Stimulated activated CD4-positive, alpha-beta T cell treated with anti-CD3 and anti-CD28 coated beads, TNF-alpha, amount 100 ng/mL, for 4 hours (primary cell): ENCODE measurements around the gene ARPC1A.
"Not testable (repeated sequence)": the region's sequence is repeated elsewhere in the genome, so short reads cannot be mapped to it uniquely, and the experiment has no call there.

Source experiments
- DNase-seq, 3 experiments: peaks; one replicate each; pipeline ENCODE4 v3.0.0-alpha.2; 2020; ENCODE audit warnings: low read depth in 3 of 3

ARPC1A gene

DNA sequence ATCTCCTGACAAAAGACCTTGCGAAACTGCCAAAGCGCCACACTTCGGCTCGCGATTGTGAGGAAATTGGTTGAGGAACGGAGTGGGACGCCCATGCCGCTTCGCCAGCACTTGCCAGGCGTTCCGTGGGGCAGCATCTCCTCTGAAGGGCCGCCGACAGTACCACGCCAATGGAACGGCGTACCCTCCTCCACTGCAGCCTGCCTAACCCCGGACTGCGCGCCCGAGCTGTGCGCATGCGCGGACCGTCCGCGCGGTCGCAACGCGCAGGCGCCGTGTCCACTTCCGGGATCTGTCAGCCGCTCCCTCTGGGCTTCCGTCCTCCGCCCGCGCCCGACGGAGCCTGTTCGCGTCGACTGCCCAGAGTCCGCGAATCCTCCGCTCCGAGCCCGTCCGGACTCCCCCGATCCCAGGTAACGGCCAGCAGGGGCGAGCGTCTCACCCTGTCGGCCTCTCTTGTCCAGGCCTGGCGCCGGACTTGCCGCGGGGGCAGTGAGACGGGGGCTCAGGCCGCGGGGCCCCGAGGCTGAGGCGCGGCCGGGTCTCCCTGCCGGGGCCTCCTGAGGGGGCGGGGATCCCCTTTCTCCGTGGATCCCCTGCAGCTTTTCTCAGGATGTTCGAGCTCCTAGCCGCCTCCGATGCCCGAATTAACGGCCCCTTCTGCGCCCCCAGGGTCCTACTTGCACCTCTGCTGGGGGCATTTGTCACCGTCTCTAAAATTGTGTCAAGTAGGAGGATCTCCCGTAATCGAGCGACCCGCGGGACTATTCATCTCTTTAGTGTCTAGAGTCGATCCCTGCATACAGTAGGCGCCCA is at the start of gene ARPC1A:
TSS of gene ARPC1A (plus strand) at position 307 of the 816 bp plus-strand sequence. CDS start 7,456 bp downstream, outside the sequence.
- peak; percentile 83 to 85 (median 84) for DNase-seq

DNA sequence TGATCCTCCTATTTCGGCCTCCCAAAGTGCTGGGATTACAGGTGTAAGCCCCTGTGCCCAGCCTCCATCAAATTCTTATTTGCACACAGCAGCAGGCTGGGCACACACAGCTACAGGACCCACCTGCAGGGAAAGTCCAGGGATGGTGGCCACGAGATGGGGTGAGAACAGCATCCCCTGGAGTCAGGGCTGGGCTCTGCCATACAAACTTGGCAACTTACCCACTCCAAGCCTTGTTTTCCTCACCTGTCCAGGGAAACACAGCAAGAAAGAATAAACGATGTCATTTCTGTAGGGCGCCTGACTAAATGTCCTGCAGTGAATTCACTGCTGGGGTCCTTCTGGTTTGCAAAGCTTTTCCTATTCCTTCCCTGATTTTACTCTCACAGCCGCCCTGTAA is 47.5 kb upstream of the ARPC1A start:
- DNase-seq: no peak

DNA sequence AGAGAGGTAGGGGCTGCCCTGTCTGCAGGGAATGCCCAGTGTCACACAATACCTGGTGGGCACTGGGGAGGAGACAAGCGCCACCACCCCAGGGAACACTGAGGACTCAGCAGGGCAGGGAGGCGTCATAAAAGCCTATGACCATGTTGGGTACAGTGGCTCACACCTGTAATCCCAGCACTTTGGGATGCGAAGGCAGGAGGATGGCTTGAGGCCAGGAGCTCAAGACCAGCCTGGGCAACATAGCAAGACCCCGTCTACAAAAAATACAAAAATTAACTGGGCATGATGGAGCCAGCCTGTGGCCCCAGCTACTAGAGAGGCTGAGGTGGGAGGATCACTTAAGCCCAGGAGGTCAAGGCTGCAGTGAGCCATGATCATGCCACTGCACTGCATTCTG is 41.5 kb upstream of the ARPC1A start:
- not testable (repeated sequence) for DNase-seq

DNA sequence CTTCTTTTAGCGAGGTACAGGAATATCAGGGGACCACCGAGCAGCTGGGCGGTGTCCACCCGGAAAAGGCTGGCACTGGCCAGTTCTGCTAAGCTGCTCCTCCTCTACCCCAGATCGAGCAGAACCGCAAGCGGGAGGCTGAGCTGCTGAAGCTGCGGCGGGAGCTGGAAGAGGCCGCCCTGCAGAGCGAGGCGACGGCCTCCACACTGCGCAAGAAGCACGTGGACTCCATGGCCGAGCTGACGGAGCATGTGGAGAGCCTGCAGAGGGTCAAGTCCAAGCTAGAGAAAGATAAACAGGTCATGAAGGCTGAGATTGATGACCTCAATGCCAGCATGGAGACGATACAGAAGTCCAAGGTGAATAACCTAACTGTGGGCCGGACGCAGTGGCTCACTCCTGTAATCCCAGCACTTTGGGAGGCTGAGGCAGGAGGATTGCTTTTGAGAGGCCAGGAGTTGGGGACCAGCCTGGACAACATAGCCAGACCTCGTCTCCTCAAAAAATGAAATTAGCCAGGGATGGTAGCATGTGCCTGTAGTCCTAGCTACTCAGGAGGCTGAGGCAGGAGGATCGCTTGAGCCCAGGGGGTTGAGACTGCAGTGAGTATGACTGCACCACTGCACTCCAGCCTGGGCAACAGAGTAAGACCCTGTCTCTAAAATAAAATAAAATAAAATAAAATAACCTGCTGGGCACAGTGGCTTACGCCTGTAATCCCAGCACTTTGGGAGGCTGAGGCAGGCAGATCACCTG is 37.7 kb upstream of the ARPC1A start:
- DNase-seq: no peak

DNA sequence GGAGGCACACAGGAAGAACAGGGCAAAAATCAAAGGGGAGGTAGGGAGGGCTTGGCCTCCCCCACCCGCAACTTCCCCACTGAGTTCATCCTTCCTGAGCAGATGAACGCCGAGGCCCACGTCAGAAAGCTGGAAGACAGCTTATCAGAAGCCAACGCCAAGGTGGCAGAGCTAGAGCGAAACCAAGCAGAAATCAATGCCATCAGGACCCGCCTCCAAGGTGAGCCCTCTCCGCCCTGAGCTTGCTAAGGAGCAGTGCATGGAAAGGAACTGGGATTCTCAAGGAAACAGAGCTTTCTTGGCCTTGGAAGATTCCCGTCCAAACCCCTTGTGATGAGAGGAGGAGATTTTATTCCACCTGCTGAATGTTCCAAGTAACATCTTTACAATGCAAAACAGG is 36.5 kb upstream of the ARPC1A start:
- DNase-seq: no peak

DNA sequence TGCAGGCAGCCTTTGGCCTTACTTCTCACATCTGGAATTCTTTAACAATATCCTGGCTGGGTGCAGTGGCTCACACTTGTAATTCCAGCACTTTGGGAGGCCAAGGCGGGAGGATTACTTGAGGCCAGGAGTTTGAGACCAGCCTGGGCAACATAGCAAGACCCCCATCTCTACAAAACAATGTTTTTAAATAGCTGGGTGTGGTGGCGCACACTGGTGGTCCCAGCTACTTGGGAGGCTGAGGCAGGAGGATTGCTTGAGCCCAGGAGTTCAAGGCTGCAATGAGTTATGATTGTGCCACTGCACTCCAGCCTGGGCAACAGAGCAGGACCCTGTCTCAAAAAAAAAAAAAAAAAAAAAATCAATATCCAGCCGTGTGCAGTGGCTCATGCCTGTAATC is 35.5 kb upstream of the ARPC1A start:
- DNase-seq: not testable (repeated sequence)

DNA sequence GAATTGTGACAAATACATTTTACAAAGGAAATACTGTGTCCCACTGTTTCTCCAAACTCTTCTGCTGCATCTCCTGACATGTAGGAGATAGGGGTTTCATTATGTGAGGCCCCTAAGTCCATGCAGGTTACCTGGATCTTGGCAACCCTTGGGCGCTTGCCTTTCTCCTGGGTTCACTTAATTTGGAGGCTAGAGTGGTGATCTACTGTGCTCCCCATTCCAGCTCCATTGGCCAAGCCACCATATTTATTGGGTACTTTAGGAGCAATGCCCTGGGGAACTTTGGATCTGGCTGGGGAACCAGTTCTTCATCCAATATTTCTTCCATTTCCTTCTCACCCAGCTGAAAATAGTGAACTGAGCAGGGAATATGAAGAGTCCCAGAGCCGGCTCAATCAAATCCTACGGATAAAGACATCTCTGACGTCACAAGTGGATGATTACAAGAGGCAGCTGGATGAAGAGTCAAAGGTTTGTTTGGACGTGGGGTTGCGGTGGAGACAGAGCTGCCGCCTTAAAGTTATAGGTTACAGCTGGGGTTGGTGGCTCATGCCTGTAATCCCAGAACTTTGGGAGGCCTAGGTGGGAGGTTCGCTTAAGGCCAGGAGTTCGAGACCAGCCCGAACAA is 34.6 kb upstream of the ARPC1A start:
- no peak for DNase-seq

DNA sequence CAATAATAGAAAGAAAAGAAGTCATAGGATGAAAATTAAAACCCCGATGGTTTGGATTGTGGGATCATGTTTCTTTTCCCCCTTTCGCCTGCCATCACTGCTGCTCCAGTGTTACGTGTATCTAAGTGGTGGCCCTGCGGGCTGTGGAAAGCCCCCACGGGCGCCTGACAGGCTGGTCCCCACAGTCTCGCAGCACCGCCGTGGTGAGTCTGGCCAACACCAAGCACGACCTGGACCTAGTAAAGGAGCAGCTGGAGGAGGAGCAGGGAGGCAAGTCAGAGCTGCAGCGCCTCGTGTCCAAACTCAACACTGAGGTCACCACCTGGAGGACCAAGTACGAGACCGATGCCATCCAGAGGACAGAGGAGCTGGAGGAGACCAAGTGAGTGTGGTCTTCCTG is 33.6 kb upstream of the ARPC1A start:
- no peak for DNase-seq

DNA sequence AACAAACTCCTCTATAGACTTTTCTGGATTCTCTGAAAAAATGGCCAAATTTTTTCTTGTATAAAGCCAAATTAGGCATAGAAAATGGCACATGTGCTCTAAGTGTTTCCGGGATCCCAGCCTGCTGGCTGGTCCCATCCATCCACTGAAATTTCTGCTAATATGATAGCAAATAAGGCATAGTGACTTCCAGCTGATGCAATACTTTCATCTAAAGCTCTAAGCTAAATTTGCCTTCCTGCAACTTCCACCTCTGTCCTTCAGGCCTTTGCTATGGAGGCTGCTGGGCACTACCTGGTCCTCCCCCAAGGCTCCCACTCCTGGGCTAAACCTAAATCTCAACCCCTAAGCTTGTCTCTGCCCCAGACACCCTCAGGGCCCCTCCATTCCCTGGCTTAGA is 32.5 kb upstream of the ARPC1A start:
- no peak for DNase-seq

DNA sequence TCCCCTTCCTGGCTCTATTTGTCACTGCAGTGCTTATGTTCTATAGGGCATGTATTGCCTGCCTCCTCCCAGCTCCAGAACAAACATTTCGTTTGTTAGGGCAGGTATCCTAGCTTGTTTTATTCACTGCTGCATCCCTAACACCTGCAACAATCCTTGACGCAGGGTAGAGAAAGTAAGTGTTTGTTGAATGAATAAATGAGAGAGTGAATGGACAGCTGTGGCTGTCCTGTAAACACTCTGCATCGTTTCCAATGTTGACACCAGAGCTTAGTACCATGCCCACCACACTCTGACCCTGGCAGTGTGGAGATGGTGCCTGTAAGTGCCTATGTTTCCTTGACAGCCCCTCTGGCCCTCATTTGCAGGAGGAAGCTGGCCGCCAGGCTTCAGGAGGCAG is 32.0 kb upstream of the ARPC1A start:
- no peak for DNase-seq

DNA sequence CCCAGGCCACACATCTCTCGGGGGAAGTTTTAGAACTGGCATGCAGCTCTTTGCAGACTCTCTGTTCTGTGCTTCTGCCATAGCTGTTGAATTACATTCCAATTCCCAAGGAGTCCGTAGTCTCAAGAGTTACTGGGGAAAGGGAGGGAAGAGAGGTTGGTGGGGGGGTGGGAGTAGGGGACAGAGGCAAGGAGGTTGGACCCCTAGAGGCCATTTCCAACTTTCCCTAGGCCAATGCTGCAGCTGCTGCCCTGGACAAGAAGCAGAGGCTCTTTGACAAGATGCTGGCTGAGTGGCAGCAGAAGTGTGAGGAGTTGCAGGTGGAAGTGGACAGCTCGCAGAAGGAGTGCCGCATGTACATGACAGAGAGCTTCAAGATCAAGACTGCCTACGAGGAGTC is 29.2 kb upstream of the ARPC1A start:
- DNase-seq: no peak

DNA sequence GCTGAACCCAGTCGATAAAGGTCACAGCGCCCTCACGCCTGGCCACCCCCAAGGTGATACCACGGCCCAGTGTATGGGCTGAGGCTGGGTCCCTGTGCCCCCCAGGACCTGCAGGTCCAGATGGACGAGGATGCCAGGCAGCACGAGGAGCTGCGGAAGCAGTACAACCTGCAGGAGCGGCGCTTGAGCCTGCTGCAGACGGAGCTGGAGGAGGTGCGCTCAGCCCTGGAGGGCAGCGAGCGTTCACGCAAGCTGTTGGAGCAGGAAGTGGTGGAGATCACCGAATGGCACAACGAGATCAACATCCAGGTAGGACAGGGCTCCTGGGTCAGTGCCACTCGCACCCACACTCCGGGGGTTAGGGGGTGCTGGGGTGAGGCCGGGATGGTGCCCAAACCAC is 24.2 kb upstream of the ARPC1A start:
- no peak for DNase-seq

DNA sequence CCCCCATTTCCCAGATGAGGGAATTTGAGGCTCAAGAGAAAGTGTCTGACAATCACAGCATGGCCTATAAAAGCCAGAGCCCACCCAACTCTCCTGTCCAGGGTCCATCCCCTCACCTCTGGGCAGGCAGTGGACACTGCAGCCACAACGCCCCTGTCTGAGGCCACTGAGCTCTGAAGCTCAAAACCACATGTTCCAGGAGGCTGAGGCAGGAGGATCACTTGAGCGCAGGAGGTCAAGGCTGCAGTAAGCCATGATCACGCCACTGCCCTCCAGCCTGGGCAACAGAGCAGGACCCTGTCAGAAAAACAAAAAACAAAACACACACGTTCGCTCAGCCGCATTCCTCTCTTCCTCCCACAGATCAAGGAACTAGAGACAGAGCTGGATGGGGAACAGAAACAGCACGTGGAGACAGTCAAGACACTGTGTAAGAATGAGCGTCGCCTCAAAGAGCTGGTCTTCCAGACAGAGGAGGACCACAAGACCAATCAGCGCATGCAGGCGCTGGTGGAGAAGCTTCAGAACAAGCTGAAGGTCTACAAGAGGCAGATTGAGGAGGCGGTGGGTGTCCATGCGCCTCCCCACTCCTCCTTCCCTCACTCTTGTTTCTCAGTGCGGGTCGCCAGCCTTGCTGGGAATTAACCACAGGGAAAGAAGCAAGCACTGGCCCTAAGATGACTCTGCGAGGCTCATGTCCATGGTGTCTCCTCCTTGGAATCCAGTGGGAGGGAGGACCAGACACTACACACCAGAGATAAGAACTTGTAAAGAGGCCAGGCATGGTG is 20.0 kb upstream of the ARPC1A start:
- no peak for DNase-seq

DNA sequence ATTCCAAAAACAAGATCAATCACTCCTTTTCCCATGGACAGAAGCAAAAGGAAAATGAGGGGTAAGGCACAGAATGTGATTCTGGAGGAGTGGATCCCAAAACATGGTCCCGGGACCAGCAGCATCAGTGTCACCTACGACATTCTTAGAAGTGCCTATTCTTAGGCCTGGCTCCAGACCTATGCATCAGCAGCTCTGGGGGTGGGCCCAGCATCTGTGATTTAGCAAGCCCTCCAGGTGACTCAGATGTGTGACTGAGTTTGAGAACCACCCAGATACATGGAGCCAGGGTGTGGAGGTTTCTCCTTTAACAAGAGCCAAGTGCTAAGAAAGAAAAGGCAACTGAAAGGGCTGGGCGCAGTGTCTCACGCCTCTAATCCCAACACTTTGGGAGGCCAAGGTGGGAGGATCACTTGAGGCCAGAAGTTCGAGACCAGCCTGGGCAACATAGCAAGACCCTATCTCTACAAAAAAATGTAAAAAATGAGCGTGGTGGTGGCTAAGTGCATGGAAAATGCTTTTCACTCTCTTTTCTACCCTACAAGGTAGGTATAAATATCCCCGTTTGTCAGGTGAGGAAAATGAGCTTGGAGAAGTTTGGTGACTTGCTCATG is 17.1 kb upstream of the ARPC1A start:
- DNase-seq: no peak

DNA sequence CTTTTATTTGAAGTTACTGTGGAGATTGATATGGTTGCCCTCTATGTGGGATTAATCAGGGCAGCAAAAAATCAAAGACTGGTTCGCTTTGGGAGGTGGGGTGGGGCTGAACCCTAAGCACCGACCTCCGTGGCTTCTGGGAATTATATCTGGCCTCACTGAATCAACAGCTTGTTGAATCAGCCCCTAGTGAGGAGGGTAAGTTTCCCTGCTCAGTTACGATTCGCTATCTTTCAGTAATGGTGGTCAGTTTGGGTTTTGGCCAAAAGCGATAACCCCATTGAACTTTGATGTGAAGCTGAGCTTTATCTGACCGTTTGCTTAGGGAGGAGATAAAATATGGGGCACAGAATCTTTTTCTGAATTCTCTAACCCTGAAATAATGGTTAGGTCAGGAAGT is 16.6 kb upstream of the ARPC1A start:
- no peak for DNase-seq

DNA sequence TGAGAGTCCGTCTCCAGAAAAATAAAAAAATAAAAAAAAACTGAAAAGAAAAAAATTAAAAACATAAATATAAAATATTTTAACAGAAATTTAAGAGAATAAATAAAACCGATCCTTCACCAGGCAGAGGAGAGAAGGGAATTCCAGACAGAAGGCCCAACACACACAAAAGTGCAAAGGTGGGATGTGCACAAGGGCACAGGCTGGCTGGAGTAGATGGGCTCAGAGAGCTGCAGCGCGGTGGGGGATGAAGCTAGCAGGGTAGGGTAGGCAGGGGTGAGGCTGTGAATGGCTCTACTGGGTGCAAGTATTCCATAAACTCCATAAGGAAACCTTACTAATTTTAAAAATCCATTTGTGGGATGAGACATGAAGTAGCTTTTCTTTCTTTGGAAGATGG is 15.7 kb upstream of the ARPC1A start:
- no peak for DNase-seq

DNA sequence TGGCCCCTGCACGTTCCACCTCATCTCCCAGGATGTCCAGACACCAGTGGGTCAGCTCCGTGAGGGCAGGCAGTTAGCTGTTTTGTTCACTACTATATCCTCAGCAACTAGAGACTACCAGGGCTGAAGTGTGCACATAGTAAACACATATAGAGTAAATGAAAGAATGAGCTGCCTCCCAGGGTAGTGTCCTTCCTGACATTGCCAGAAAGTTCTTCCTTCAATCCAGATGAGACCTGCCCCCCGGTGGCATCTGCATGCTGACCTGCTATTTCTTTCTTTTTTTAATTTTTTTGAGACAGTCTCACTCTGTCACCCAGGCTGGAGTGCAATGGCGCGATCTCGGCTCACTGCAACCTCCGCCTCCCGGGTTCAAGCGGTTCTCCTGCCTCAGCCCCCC is 14.0 kb upstream of the ARPC1A start:
- DNase-seq: no peak

DNA sequence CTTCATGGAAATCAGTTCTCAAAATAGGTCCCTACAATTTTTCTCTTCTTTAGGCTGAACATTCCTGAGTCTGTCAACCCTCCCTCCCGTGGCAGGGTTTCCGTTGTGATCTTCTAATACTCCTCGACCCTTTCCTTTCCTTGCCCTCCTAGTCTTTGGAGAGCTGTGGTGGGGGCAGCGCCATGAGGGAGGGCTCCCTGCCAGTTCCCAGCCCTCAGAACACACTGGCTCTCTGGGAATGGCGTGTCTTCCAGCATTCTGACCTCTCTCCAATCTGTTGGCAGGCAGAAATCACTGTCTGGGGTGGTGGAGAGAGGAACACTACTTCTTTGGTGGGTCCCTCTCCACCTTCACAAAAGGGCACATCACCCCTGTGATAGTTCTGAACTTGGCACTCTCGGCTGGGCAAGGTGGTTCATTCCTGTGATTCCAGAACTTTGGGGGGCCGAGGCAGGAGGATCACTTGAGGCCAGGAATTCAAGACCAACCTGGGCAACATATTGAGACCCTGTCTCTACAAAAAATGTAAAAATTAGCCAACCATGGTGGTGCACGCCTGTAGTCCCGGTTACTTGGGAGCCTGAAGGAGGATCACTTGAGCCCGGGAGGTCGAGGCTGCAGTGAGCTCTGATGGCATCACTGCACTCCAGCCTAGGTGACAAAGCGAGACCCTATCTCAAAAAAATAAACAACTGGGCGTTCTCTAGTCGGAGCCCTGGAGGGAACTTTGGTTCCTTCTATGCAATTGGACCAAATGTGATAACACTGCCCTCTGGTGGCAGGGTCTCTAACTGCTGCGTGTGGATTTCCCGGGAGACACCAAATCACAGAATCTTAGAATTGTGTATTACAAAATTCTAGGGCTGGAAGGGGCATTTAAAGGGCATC is 13.1 kb upstream of the ARPC1A start:
- DNase-seq: peak; percentile 37 to 63 (median 48)

DNA sequence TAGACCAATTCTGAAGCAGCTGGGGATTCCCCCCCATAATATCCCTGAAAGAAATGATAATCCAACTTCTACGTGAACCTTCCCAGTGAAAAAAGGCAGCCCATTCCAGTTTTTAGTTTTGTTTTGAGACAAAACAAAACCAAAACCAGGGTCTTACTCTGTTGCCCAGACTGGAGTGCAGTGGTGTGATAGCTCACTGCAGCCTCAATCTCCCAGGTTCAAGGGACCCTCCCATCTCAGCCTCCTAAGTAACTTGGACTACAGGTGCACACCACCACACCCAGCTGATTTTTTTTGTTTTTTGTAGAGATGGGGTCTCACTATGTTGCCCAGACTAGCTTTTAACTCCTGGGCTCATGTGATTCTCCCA is 12.5 kb upstream of the ARPC1A start:
- no peak for DNase-seq

DNA sequence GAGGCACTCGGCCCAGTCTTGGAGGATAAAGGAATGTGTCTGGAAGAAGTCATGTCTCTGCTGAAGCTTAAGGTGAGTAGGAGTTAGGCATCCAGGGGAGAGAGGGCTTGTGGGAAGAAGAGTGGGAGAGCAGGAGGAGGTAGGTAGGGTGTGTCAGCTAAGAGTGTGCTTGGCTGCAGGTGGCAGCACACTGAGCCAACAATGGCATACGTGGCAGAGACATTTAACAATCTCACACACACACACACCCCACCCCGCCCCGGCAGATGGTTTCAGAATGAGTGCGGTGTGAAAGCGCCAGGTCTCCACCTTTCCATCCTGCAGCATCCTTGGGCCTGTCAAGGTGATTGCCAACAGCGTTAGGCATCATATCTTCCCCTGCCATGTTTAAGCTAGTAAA is 11.2 kb upstream of the ARPC1A start:
- no peak for DNase-seq

DNA sequence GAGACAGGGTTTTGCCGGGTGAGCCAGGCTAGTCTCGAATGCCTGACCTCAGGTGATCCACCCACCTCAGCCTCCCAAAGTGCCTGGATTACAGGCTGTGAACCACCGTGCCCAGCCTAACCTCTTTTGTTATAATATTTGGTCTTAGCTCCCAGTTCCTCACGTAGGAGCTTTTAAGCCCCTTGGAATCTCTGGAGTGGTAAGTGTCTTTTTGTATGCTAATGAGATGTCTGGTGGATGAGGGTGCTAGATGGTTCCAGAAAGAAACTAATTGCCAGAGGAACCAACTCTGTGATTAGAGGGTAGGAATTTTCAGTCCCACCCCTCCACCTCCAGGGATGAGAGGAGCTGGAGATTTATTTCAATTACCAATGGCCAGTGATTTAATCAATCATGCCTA is 5.3 kb upstream of the ARPC1A start:
- DNase-seq: no peak
